BJ (cell line): ENCODE results near the gene TLCD3B. TPM values are rescaled to one million over a fixed set of nuclear protein-coding genes. Genes with fewer than 3 reads are reported as not detected.
A peak's percentile ranks its signal among the peaks of the same experiment; 100 is the strongest.

Source experiments
- CTCF ChIA-PET: fragments of 350-600 bp; formaldehyde crosslinking; extraction: SDS; loops from one replicate; lab custom pipeline; 2021; ENCODE audit warnings: antibody characterized with exemption, inconsistent platforms; lab: Yijun Ruan, JAX
- POLR2A ChIA-PET: fragments of 300-600 bp; sonication (Branson Sonifier 250); formaldehyde crosslinking; extraction: SDS; loops from one replicate; lab custom pipeline; 2021; ENCODE audit warnings: antibody characterized with exemption; lab: Charles Lee
- DNase-seq: peaks from one replicate; pipeline ENCODE4 v3.0.0-alpha.2; 2011; ENCODE audit warnings: low read depth
- H3K27me3 ChIP-seq: 2 replicates; pipeline ENCODE4 v1.6.0; 2011; ENCODE audit warnings: low read length; ENCODE audit not compliant: control insufficient read depth, insufficient read depth
- H3K36me3 ChIP-seq: 2 replicates; pipeline ENCODE4 v1.5.1; 2011; ENCODE audit warnings: low read length; ENCODE audit not compliant: control insufficient read depth, insufficient read depth
- H3K4me3 ChIP-seq: 2 replicates; pipeline ENCODE4 v1.5.1; 2011; ENCODE audit warnings: low read depth, mild to moderate bottlenecking, control low read depth, low read length
- CTCF ChIP-seq: IDR thresholded peaks from 2 replicates; pipeline ENCODE4 v1.5.1; 2011; ENCODE audit warnings: low read depth, mild to moderate bottlenecking, control low read depth, inconsistent platforms, low read length, moderate library complexity; ENCODE audit not compliant: insufficient read depth
- polyA plus RNA-seq: library from polyadenylated mRNA; depleted of rRNA; stranded (reverse); fragments of >200 nt; gene quantifications from 2 replicates; pipeline ENCODE4 v1.2.3, GENCODE V29; 2011

TLCD3B gene
- polyA plus RNA-seq, 1 experiment: 0.13 TPM

GRCh38 chr16:30065102-30065942 is 34.3 kb upstream of the TLCD3B start, which contains the start of gene ALDOA:
Gene ALDOA, plus strand, starts transcription at chr16:30065760. Its CDS starts 1,138 bp downstream, at chr16:30066898.
- TF ChIP-seq CTCF: no peak
- H3K36me3 ChIP-seq: peaks cover 33% of the 10 kb centered on the region
- H3K4me3 ChIP-seq: peak within 1 kb of the TSS; percentile 99
- peak; percentile 92 for DNase-seq
- ChIA-PET CTCF (interaction anchor here (1.1 to 2.0 kb wide), 6 partner anchors 8 to 253 kb away, joined by 3 to 10 read pairs (median 4); partner anchors contain the start of genes PRRT2 and TBX6), POLR2A (interaction anchor here (0.6 to 1.3 kb wide), 10 partner anchors 10 to 1252 kb away, joined by 3 to 33 read pairs (median 4); partner anchors contain the start of gene TBX6)
- no peaks in the 10 kb centered on the region for H3K27me3 ChIP-seq

- no peak for TF ChIP-seq CTCF
- peaks cover 28% of the 10 kb centered on the region for H3K36me3 ChIP-seq
- no peaks in the 10 kb centered on the region for H3K27me3 ChIP-seq
- DNase-seq: no peak
- H3K4me3 ChIP-seq: peak overlapping the region; percentile 62
- CTCF ChIA-PET: interaction anchor here (1.1 to 1.3 kb wide), 3 partner anchors 8 to 26 kb away, joined by 3 to 7 read pairs (median 3); no protein-coding TSS in a partner anchor
- POLR2A ChIA-PET: interaction anchor here (0.6 to 1.3 kb wide), 5 partner anchors 11 to 595 kb away, joined by 3 to 5 read pairs (median 3); partner anchors contain the start of gene TBX6
Observed at GRCh38 chr16:30064729-30065101, 33.6 kb upstream of the TLCD3B start.

- H3K36me3 ChIP-seq: peaks cover 22% of the 10 kb centered on the region
- POLR2A ChIA-PET: no interaction called here
- CTCF ChIA-PET: interaction anchor here (1.1 to 1.7 kb wide), 5 partner anchors 9 to 48 kb away, joined by 3 to 8 read pairs (median 4); partner anchors contain the start of gene TLCD3B
- DNase-seq: no peak
- H3K4me3 ChIP-seq: peak overlapping the region; percentile 62
- no peaks in the 10 kb centered on the region for H3K27me3 ChIP-seq
- TF ChIP-seq CTCF: peak; percentile 15; the same call in 1 of the 2 replicates
Observed at GRCh38 chr16:30063893-30064728, 33.0 kb upstream of the TLCD3B start.

GRCh38 chr16:30063278-30063892 is 32.3 kb upstream of the TLCD3B start:
- ChIA-PET CTCF (interaction anchor here (1.3 to 1.7 kb wide), 3 partner anchors 8 to 49 kb away, joined by 4 to 8 read pairs (median 4); partner anchors contain the start of gene TLCD3B), POLR2A (no interaction called here)
- peaks cover 16% of the 10 kb centered on the region for H3K36me3 ChIP-seq
- DNase-seq: no peak
- TF ChIP-seq CTCF: no peak
- H3K4me3 ChIP-seq: peak overlapping the region; percentile 62; the same call in 1 of the 2 replicates
- no peaks in the 10 kb centered on the region for H3K27me3 ChIP-seq
